VCaP (cell line): Measurements from ENCODE around the gene GMNC.

Experiments used
- H3K27ac ChIP-seq: fragments of 450-650 bp; 2 replicates; pipeline ENCODE4 v1.5.1; 2017
- TF ChIP-seq, protein P1 (sequence below): fragments of 450-650 bp; conservative IDR thresholded peaks from 2 replicates; pipeline ENCODE4 v1.5.1; 2017; ENCODE audit warnings: mild to moderate bottlenecking, moderate library complexity

GMNC gene

DNA sequence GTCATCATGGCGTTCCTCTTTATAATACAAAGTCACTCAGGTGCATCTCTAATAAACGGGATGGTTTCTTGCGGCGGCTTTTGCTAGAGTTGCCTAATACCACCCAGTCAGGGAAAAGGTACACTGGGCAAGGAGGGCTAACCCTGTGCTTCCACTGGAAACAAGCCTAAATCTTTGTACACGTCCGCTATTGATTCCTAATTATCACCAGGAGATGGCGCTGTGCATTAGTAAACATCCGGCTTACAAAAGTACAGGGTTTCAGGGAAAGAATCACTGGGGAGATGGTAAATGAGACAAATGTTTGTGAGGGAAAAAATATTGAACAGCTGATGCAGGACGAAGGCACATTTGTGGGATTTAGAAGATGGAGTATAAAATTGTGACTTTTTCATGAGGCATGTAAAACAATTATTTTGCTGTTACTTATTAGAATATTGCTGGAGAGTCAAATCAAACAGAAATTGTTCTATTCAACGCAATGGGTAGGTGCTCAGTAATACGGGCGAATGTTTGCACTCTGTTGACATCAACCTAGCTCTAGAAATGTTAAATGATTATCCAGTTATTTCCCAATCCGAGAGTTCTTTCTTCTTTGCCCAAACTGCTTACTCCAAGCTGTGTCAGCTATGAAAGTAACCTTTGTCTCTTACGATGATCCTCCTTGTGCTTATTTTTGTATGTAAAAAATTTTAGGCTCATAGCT lies 50.6 kb downstream of the GMNC start:
- H3K27ac ChIP-seq = no peak overlapping the region
- TF ChIP-seq, protein P1, sequence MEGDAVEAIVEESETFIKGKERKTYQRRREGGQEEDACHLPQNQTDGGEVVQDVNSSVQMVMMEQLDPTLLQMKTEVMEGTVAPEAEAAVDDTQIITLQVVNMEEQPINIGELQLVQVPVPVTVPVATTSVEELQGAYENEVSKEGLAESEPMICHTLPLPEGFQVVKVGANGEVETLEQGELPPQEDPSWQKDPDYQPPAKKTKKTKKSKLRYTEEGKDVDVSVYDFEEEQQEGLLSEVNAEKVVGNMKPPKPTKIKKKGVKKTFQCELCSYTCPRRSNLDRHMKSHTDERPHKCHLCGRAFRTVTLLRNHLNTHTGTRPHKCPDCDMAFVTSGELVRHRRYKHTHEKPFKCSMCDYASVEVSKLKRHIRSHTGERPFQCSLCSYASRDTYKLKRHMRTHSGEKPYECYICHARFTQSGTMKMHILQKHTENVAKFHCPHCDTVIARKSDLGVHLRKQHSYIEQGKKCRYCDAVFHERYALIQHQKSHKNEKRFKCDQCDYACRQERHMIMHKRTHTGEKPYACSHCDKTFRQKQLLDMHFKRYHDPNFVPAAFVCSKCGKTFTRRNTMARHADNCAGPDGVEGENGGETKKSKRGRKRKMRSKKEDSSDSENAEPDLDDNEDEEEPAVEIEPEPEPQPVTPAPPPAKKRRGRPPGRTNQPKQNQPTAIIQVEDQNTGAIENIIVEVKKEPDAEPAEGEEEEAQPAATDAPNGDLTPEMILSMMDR = peak; percentile 66

DNA sequence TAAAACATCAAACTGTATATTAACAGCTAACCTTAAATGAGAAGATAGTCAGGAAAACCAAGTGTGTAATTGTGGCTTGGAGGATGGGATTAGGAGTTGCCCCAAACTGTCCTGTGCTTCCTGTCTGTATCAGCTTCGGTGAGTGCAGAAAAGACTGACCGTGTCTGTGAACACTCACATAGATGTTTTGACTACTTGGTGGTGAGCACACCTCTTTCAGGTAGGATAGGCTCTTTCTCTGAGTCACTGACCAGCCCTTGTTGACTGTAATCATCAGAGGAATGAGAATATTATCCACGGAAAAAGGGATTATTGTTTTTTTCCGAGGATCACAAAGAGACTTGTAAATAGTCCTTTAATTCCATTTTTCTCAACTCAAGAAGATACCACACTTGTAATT lies 51.5 kb downstream of the GMNC start:
- TF ChIP-seq, protein P1 = no peak
- no peak overlapping the region for H3K27ac ChIP-seq

DNA sequence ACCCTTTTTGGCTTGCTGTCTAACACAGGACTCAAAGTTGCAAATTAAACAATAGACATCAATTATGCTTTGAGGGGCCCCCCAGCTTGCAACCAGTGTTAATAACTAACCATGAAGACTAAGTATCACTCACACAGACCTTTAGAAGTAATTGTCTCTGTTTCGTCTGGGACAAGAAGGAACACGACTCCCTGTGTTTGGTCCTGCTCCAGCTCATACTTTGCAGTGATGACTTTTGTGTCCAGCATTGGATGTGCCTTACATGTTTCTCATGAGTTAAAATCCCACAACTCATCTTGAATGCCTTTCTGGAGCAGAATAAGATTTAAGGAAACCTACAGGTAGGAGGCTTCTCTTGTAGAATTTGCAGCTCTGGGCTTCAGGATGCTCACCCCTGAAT lies 53.1 kb downstream of the GMNC start:
- H3K27ac ChIP-seq = peak overlapping the region; percentile 82
- TF ChIP-seq, protein P1 = no peak

DNA sequence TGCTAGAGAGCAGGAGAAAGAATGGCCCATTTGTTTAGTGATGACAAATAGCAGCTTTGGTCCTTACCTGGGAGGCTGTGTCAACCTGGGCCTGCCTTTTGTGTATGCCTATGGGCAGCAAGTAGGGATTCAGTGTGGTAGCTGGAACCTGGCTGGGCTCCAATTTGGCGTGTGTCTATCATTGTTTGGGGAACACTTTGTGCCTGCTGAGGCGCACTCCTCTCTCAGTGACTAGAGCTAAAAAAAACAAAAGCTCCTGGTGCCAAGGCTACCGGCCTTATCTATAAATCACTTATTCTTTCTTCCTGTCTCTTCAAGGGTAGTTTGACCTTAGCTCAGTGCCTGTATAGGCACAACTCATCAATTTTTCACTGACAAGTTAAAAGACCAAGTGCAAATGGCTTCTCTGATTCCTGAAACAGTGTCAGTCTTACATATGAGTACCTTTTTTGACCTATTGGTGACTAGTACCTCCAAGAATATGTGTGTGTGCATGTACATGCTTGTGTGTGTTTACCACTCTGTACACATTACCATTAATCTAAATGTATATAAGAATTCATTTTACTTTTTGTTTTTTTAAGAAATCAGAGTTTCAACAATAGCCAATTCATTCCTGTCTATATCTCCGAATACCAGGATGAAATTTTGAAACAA lies 54.6 kb downstream of the GMNC start:
- TF ChIP-seq, protein P1 = no peak
- H3K27ac ChIP-seq = peak overlapping the region; percentile 82
